Measurements from ENCODE around the gene MIA.
"Not testable (repeated sequence)": the region's sequence is repeated elsewhere in the genome, so short reads cannot be mapped to it uniquely, and the experiment has no call there.

Gene MIA

GRCh38 chr19:40825460-40826095 lies 50.3 kb downstream of the MIA start:
- DNase-seq = not testable (repeated sequence)

GRCh38 chr19:40826312-40826698 lies 51.0 kb downstream of the MIA start:
- not testable (repeated sequence) for DNase-seq

GRCh38 chr19:40826699-40827385 lies 51.5 kb downstream of the MIA start:
- not testable (repeated sequence) for DNase-seq
